WERI-Rb-1 (cell line): ENCODE results near the gene KRT36.

ENCODE experiments used
- DNase-seq: peaks from one replicate; pipeline ENCODE4 v3.0.0-alpha.2; 2020
- H3K27ac ChIP-seq: fragments of 250-450 bp; sonication (Bioruptor Pico); 2 replicates; pipeline ENCODE4 v1.5.1; 2020; ENCODE audit warnings: mild to moderate bottlenecking, moderate library complexity
- H3K27me3 ChIP-seq: fragments of 250-450 bp; sonication (Bioruptor Pico); 2 replicates; pipeline ENCODE4 v1.5.1; 2021; ENCODE audit warnings: mild to moderate bottlenecking, low read depth, moderate library complexity; ENCODE audit not compliant: insufficient read depth, severe bottlenecking
- H3K36me3 ChIP-seq: fragments of 250-450 bp; sonication (Bioruptor Pico); 2 replicates; pipeline ENCODE4 v1.5.1; 2020; ENCODE audit warnings: mild to moderate bottlenecking, moderate library complexity
- H3K4me3 ChIP-seq: 2 replicates; pipeline ENCODE4 v1.5.1; 2011; ENCODE audit warnings: low read depth, mild to moderate bottlenecking, control low read depth, low read length
- H3K9me3 ChIP-seq: fragments of 250-450 bp; sonication (Bioruptor Pico); 2 replicates; pipeline ENCODE4 v1.5.1; 2021; ENCODE audit warnings: mild to moderate bottlenecking, moderate library complexity; ENCODE audit not compliant: severe bottlenecking
- CTCF ChIP-seq: IDR thresholded peaks from 2 replicates; pipeline ENCODE4 v1.5.1; 2011; ENCODE audit warnings: low read depth, mild to moderate bottlenecking, control low read depth, inconsistent platforms, low read length

The KRT36 gene

GRCh38 chr17:41489531-41489930 lies at the start of gene KRT36:
TSS of gene KRT36 (minus strand) at chr17:41489910. CDS start at chr17:41489864, 46 bp downstream.
- no peaks in the 10 kb centered on the region for H3K9me3 ChIP-seq
- no peaks in the 10 kb centered on the region for H3K36me3 ChIP-seq
- TF ChIP-seq CTCF: no peak
- DNase-seq: no peak
- H3K27me3 ChIP-seq: peaks cover 15% of the 10 kb centered on the region
- H3K27ac ChIP-seq: no peak within 1 kb of the TSS
- no peak within 1 kb of the TSS for H3K4me3 ChIP-seq

- Histone ChIP-seq H3K27me3 (no peaks in the 10 kb centered on the region), H3K4me3 (no peak overlapping the region), H3K9me3 (peaks cover 2% of the 10 kb centered on the region), H3K36me3 (no peaks in the 10 kb centered on the region), H3K27ac (no peak overlapping the region)
- TF ChIP-seq CTCF: no peak
- DNase-seq: no peak
Observed at GRCh38 chr17:41539071-41539492, 49.4 kb upstream of the KRT36 start.

- Histone ChIP-seq H3K36me3 (no peaks in the 10 kb centered on the region), H3K27ac (no peak overlapping the region), H3K9me3 (peaks cover 2% of the 10 kb centered on the region), H3K4me3 (no peak overlapping the region), H3K27me3 (no peaks in the 10 kb centered on the region)
- TF ChIP-seq CTCF: no peak
- DNase-seq: no peak
Observed at GRCh38 chr17:41538565-41538991, 48.9 kb upstream of the KRT36 start.

GRCh38 chr17:41537990-41538389 lies 48.3 kb upstream of the KRT36 start:
- H3K27me3 ChIP-seq: no peaks in the 10 kb centered on the region
- no peak for TF ChIP-seq CTCF
- no peaks in the 10 kb centered on the region for H3K36me3 ChIP-seq
- H3K9me3 ChIP-seq: peaks cover 2% of the 10 kb centered on the region
- no peak for DNase-seq
- no peak overlapping the region for H3K4me3 ChIP-seq
- no peak overlapping the region for H3K27ac ChIP-seq

- TF ChIP-seq CTCF: no peak
- H3K27me3 ChIP-seq: no peaks in the 10 kb centered on the region
- no peak overlapping the region for H3K27ac ChIP-seq
- no peaks in the 10 kb centered on the region for H3K36me3 ChIP-seq
- no peak overlapping the region for H3K4me3 ChIP-seq
- H3K9me3 ChIP-seq: peaks cover 2% of the 10 kb centered on the region
- DNase-seq: no peak
Observed at GRCh38 chr17:41537614-41537954, 47.9 kb upstream of the KRT36 start.
